ENCODE data around the gene PPM1A. TPM values are rescaled to one million over a fixed set of nuclear protein-coding genes. Genes with fewer than 3 reads are reported as not detected.

The PPM1A gene
- total and polyA plus RNA-seq, 9 of the 15 experiments (the other 6 are each of a cell fraction or from before 2014, with no cell fraction given): 5.5 to 23.9 (median 15.2) TPM

GRCh38 chr14:60257865-60258264, 8.8 kb downstream of the PPM1A start (continued):
- TF ChIP-seq FOXO4 (CRISPR knock-in tag; IDR thresholded peaks at IDR 0.05): no peak

GRCh38 chr14:60265163-60265562, 16.1 kb downstream of the PPM1A start:
- POLR2A ChIA-PET: no interaction called here
- Histone ChIP-seq H3K36me3 (ENCODE audit: control insufficient read depth, insufficient read depth, low read length) (no peaks in the 10 kb centered on the region), H3K9ac (ENCODE audit: insufficient read depth in 1 of 2, low read depth in 2 of 2, low read length in 2 of 2) (no peak overlapping the region), H3K4me3 (no peak overlapping the region), H3K4me1 (replicated peaks in 1 of 2; ENCODE audit: control insufficient read depth in 2 of 2, insufficient read depth in 2 of 2, low read length in 2 of 2) (no peaks in the 10 kb centered on the region), H3K4me2 (ENCODE audit: insufficient read depth, low read length) (no peak overlapping the region), H3K9me1 (ENCODE audit: control insufficient read depth, insufficient read depth, low read length) (no peaks in the 10 kb centered on the region), H3K27me3 (ENCODE audit: control insufficient read depth in 2 of 2, insufficient read depth in 2 of 2, low read length in 2 of 2) (no peaks in the 10 kb centered on the region), H4K20me1 (replicated peaks; ENCODE audit: control insufficient read depth, insufficient read depth, low read length) (no peaks in the 10 kb centered on the region), H2AFZ (ENCODE audit: low read depth, low read length) (no peak overlapping the region), H3K27ac (ENCODE audit: extremely low read depth, low read depth, low read length) (no peak overlapping the region), H3K79me2 (ENCODE audit: control insufficient read depth, insufficient read depth, low read length) (peaks cover 83% of the 10 kb centered on the region), H3K9me3 (replicated peaks; ENCODE audit: control insufficient read depth, insufficient read depth, low read depth, low read length) (0 out of 2 replicates have a peak, but pooled peaks cover 4% of the 10 kb centered on the region)
- no peak for ATAC-seq
- BruUV-seq (replicated peaks): no TSS peak
- intact Hi-C loops (cut with micrococcal nuclease): loop anchor here (5.0 kb wide), 1 partner anchor 67 kb away; no protein-coding TSS in a partner anchor
- WGBS (ENCODE audit: insufficient coverage, low coverage, missing lambda C conversion rate): 90% methylated on average over 1 of the region's 1 CpG
- CTCF ChIA-PET (ENCODE audit: low intra/inter-chr PET ratio): no interaction called here
- no peak for DNase-seq (ENCODE audit: extremely low read depth in 1 of 4, low spot score in 3 of 4)
- no peak for FAIRE-seq
- in situ Hi-C loops (cut with MboI): no loop called here
- TF ChIP-seq NUFIP1 (IDR thresholded peaks at IDR 0.05; ENCODE audit: partially characterized antibody) (no peak), ILF3 (IDR thresholded peaks at IDR 0.05; ENCODE audit: borderline replicate concordance) (no peak), GTF2E2 (tag; IDR thresholded peaks at IDR 0.05) (no peak), NFIC (IDR thresholded peaks at IDR 0.05) (no peak), ZNF764 (CRISPR knock-in tag; IDR thresholded peaks at IDR 0.05; ENCODE audit: low read depth) (no peak), KDM1A (IDR thresholded peaks at IDR 0.05) (no peak), NCOA2 (IDR thresholded peaks at IDR 0.05; ENCODE audit: partially characterized antibody in 2 of 2) (no peak), DDX20 (tag; IDR thresholded peaks at IDR 0.05; ENCODE audit: low read depth) (no peak)

Measured in K562 (cell line).